GM06990 (cell line): ENCODE data around the gene BSG.

Source experiments
- DNase-seq: peaks from one replicate; pipeline ENCODE4 v3.0.0-alpha.2; 2011; ENCODE audit not compliant: insufficient read length; ENCODE audit errors: extremely low read depth
- H3K27me3 ChIP-seq: replicated peaks from 2 replicates; pipeline ENCODE4 v1.6.0; 2011; ENCODE audit warnings: low read length; ENCODE audit not compliant: control insufficient read depth, insufficient read depth
- H3K36me3 ChIP-seq: 2 replicates; pipeline ENCODE4 v1.5.1; 2011; ENCODE audit warnings: low read length; ENCODE audit not compliant: control insufficient read depth, insufficient read depth
- H3K4me3 ChIP-seq: replicated peaks from 2 replicates; pipeline ENCODE4 v1.5.1; 2011; ENCODE audit warnings: low read depth, mild to moderate bottlenecking, control low read depth, low read length
- CTCF ChIP-seq: IDR thresholded peaks from 2 replicates; pipeline ENCODE4 v1.5.1; 2011; ENCODE audit warnings: low read length, control low read depth, mild to moderate bottlenecking, inconsistent platforms; ENCODE audit not compliant: insufficient read depth, poor library complexity, severe bottlenecking

The BSG gene

GRCh38 chr19:621819-622218, 49.4 kb downstream of the BSG start:
- peaks cover 23% of the 10 kb centered on the region for H3K36me3 ChIP-seq
- no peak for TF ChIP-seq CTCF
- no peak for DNase-seq
- no peaks in the 10 kb centered on the region for H3K27me3 ChIP-seq
- no peak overlapping the region for H3K4me3 ChIP-seq

GRCh38 chr19:622666-623065, 50.3 kb downstream of the BSG start:
- Histone ChIP-seq H3K4me3 (no peak overlapping the region), H3K36me3 (peaks cover 21% of the 10 kb centered on the region), H3K27me3 (no peaks in the 10 kb centered on the region)
- no peak for DNase-seq
- TF ChIP-seq CTCF, result no peak

GRCh38 chr19:623175-623916, 51.0 kb downstream of the BSG start:
- TF ChIP-seq CTCF, result no peak
- Histone ChIP-seq H3K4me3 (no peak overlapping the region), H3K27me3 (no peaks in the 10 kb centered on the region), H3K36me3 (peaks cover 18% of the 10 kb centered on the region)
- DNase-seq, result no peak

- Histone ChIP-seq H3K4me3 (no peak overlapping the region), H3K27me3 (no peaks in the 10 kb centered on the region), H3K36me3 (peaks cover 18% of the 10 kb centered on the region)
- no peak for TF ChIP-seq CTCF
- no peak for DNase-seq
Measured at GRCh38 chr19:623974-624373, 51.6 kb downstream of the BSG start.

- H3K36me3 ChIP-seq, result peaks cover 16% of the 10 kb centered on the region
- DNase-seq, result no peak
- TF ChIP-seq CTCF, result no peak
- no peak overlapping the region for H3K4me3 ChIP-seq
- no peaks in the 10 kb centered on the region for H3K27me3 ChIP-seq
Measured at GRCh38 chr19:624433-625109, 52.2 kb downstream of the BSG start.
